DMS 273 (cell line): ENCODE data around the gene GPC3.

Experiments
- DNase-seq: peaks from one replicate; lab custom pipeline; 2025; ENCODE audit not compliant: unreplicated experiment; lab: John Stamatoyannopoulos, UW

Gene GPC3

GRCh38 chrX:133660281-133660680 is 325.1 kb downstream of the GPC3 start:
- peak; percentile 12 for DNase-seq

- no peak for DNase-seq
These were observed 327.0 kb downstream of the GPC3 start for GRCh38 chrX:133658293-133658911.

GRCh38 chrX:133655275-133656265 is 329.8 kb downstream of the GPC3 start:
- DNase-seq: no peak

- no peak for DNase-seq
These were observed 330.6 kb downstream of the GPC3 start for GRCh38 chrX:133654811-133655210.

- no peak for DNase-seq
These were observed 332.0 kb downstream of the GPC3 start for GRCh38 chrX:133653358-133653757.

GRCh38 chrX:133652185-133652584 is 333.2 kb downstream of the GPC3 start:
- DNase-seq: no peak

- no peak for DNase-seq
These were observed 335.2 kb downstream of the GPC3 start for GRCh38 chrX:133650239-133650638.

- no peak for DNase-seq
These were observed 335.7 kb downstream of the GPC3 start for GRCh38 chrX:133649651-133650050.

GRCh38 chrX:133648594-133648993 is 336.8 kb downstream of the GPC3 start:
- no peak for DNase-seq

- no peak for DNase-seq
These were observed 338.7 kb downstream of the GPC3 start for GRCh38 chrX:133646719-133647116.

GRCh38 chrX:133645977-133646718 is 339.2 kb downstream of the GPC3 start:
- DNase-seq: no peak

GRCh38 chrX:133645256-133645655 is 340.1 kb downstream of the GPC3 start:
- DNase-seq: no peak

GRCh38 chrX:133640161-133641015 is 345.0 kb downstream of the GPC3 start:
- DNase-seq: no peak

GRCh38 chrX:133639726-133640125 is 345.7 kb downstream of the GPC3 start:
- DNase-seq: no peak

- no peak for DNase-seq
These were observed 347.1 kb downstream of the GPC3 start for GRCh38 chrX:133638285-133638684.

- DNase-seq: no peak
These were observed 347.6 kb downstream of the GPC3 start for GRCh38 chrX:133637765-133638164.

- no peak for DNase-seq
These were observed 349.4 kb downstream of the GPC3 start for GRCh38 chrX:133636009-133636408.

GRCh38 chrX:133634416-133634815 is 351.0 kb downstream of the GPC3 start:
- no peak for DNase-seq

GRCh38 chrX:133633950-133634349 is 351.4 kb downstream of the GPC3 start:
- no peak for DNase-seq

GRCh38 chrX:133633162-133633561 is 352.2 kb downstream of the GPC3 start:
- no peak for DNase-seq

- no peak for DNase-seq
These were observed 355.0 kb downstream of the GPC3 start for GRCh38 chrX:133630362-133630761.
